Activated CD8-positive, alpha-beta T cell treated with anti-CD3 and anti-CD28 coated beads, Interleukin-2, amount 10 ng/mL, durations not matched to agents 7 days and 5 days (primary cell): ENCODE measurements around the gene PBXIP1. TPM values are rescaled to one million over a fixed set of nuclear protein-coding genes. Genes with fewer than 3 reads are reported as not detected.
"Not testable (repeated sequence)": the region's sequence is repeated elsewhere in the genome, so short reads cannot be mapped to it uniquely, and the experiment has no call there.

Source experiments
- ATAC-seq: fragments of 150-1000 bp; cut with Tn5 transposase; one replicate; pipeline ENCODE4 v1.10.0; 2021; ENCODE audit warnings: moderate library complexity
- CTCF ChIA-PET: fragments of 350-600 bp; sonication (Branson Sonifier 250); formaldehyde crosslinking; loops from one replicate; lab custom pipeline; 2021; ENCODE audit warnings: antibody characterized with exemption; lab: Charles Lee
- POLR2A ChIA-PET: fragments of 350-600 bp; sonication (Branson Sonifier 250); formaldehyde crosslinking; loops from one replicate; lab custom pipeline; 2021; ENCODE audit warnings: antibody characterized with exemption; lab: Charles Lee
- DNase-seq: peaks from one replicate; pipeline ENCODE4 v3.0.0-alpha.2; 2020
- H3K27ac Mint-ChIP-seq: one replicate; pipeline ENCODE4 v1.8.0; 2021; ENCODE audit warnings: mild to moderate bottlenecking, mixed read lengths
- H3K27me3 Mint-ChIP-seq: one replicate; pipeline ENCODE4 v1.8.0; 2021; ENCODE audit warnings: low read depth, mixed read lengths
- H3K36me3 Mint-ChIP-seq: one replicate; pipeline ENCODE4 v1.8.0; 2021; ENCODE audit warnings: low read depth, mixed read lengths
- H3K4me1 Mint-ChIP-seq: one replicate; pipeline ENCODE4 v1.8.0; 2021; ENCODE audit warnings: low read depth, mixed read lengths
- H3K4me3 Mint-ChIP-seq: one replicate; pipeline ENCODE4 v1.8.0; 2021; ENCODE audit warnings: mild to moderate bottlenecking, mixed read lengths
- H3K9me3 Mint-ChIP-seq: one replicate; pipeline ENCODE4 v1.8.0; 2022; ENCODE audit warnings: mixed read lengths; ENCODE audit not compliant: insufficient read depth
- total RNA-seq, 2 experiments: library from RNA; stranded (reverse); gene quantifications; one replicate each; pipeline ENCODE4 v1.2.3, GENCODE V29; 2021

Gene PBXIP1
- total RNA-seq, 2 experiments from 2014 or later: 44.5 to 48.2 TPM

DNA sequence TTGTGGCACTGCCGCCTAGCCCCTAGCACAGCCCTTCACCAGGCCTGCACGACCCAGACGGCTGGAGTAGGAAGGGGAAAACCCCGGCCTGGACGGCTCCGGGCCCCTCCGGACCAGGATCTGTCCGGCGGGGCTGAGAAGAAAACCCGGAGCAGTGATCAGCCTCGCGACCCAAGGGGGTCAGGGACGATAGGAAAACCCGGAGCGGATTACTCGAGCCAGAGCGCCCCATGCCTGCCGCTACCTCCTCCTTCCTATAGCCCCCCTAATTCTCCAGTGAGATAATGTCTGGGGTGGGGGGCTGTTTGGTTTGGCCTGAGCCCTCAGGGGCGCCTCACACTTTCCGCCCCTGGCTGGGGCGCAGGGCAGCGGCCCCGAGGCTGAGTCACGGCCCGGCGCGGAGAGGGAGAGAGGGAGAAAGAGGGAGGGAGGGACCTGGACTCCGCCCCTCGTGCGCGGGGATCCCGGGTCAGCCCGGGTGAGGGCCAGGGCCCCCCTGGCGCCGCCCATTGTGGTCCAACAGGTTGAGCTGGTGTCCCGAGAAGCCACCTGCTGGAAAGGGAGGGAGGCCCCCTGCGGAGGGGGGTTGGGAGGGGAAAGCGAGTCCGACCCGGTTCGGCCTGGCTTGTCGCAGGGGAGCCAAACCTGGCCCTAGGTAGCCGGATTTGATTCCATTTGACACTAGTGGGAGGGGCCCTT, 45.0 kb upstream of the PBXIP1 start:
- peak; percentile 64 for ATAC-seq
- ChIA-PET CTCF (interaction anchor here (0.9 to 7.9 kb wide), 15 partner anchors 12 to 1342 kb away, joined by 3 to 139 read pairs (median 13); partner anchors contain the start of genes ADAM15, FLAD1, PBXIP1 and PYGO2), POLR2A (interaction anchor here (0.7 to 2.1 kb wide), 4 partner anchors 10 to 64 kb away, joined by 4 to 11 read pairs (median 4); partner anchors contain the start of genes PBXIP1 and PMVK)
- H3K27me3 Mint-ChIP-seq: no peaks in the 10 kb centered on the region
- peak overlapping the region; percentile 79 for H3K27ac Mint-ChIP-seq
- H3K36me3 Mint-ChIP-seq: peaks cover 4% of the 10 kb centered on the region
- H3K4me3 Mint-ChIP-seq: peak overlapping the region; percentile 86
- no peaks in the 10 kb centered on the region for H3K9me3 Mint-ChIP-seq
- H3K4me1 Mint-ChIP-seq: peaks cover 53% of the 10 kb centered on the region
- peak; percentile 84 for DNase-seq

DNA sequence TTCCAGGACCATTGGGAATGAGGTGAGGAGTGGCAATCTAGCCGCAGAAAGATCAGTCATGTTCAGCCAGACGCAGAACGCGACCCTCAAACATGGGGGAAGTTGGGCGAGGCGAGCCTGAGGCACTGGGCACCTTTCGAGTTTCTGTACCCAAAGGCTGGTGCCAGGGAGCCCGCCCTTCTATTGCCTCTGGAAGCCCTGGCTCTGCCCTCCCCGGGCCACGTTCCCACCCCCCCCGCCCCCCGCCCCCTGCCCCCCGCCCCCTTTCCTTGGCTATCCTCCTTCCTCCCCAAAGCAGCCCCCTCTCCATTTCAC, 44.5 kb upstream of the PBXIP1 start:
- no peak for ATAC-seq
- ChIA-PET CTCF (interaction anchor here (0.9 to 7.9 kb wide), 16 partner anchors 12 to 332 kb away, joined by 3 to 139 read pairs (median 14); partner anchors contain the start of genes ADAM15, CKS1B, FLAD1 and PBXIP1), POLR2A (interaction anchor here (0.7 to 2.1 kb wide), 4 partner anchors 23 to 64 kb away, joined by 3 to 11 read pairs (median 6); partner anchors contain the start of genes PBXIP1, PMVK and PYGO2)
- peak overlapping the region; percentile 86 for H3K4me3 Mint-ChIP-seq
- peaks cover 4% of the 10 kb centered on the region for H3K36me3 Mint-ChIP-seq
- H3K4me1 Mint-ChIP-seq: peaks cover 50% of the 10 kb centered on the region
- H3K9me3 Mint-ChIP-seq: no peaks in the 10 kb centered on the region
- peak overlapping the region; percentile 85 for H3K27ac Mint-ChIP-seq
- DNase-seq: no peak
- no peaks in the 10 kb centered on the region for H3K27me3 Mint-ChIP-seq

DNA sequence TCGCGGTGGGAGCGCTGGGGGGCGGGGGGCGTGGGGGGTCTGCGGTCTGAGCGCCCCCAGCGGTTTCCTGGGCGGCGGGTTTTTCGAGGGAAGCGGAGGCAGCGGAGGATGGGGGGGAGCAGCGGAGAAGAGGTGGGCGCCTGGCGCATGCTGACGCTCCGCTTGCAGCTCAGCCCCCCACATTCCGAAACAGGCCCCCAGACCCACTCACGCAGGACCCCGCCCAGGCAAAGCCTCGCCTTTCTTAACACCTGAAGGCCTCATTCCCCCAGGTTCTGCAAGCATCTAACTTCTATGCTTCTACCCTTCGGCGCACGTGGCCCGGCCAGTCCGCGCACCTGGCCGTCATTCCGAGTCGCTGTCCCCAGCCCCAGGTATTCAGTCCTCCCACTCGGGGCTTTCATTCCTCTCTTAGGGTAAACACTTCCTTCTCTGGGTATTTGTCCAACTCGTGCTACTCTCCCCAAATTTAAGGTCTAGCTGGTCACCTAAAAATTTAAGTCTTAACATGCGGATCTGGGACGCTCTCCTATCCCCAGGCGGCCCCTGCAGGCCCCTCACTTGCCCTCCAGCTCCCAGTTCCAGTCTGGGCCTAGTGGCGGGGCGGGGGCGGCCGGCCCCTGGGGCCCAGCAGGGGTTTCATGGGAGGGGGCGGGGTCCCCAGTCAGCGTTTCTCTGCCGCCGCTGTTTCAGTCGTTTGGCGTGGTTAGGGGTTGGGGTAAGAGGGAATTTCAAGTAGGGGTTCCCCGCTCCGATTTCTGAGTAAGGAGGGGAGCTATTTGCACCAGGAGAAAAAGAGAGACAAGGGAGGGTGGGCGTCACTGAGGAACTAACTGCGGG, 43.9 kb upstream of the PBXIP1 start:
- Mint-ChIP-seq H3K36me3 (peaks cover 4% of the 10 kb centered on the region), H3K4me3 (peak overlapping the region; percentile 86), H3K27me3 (no peaks in the 10 kb centered on the region), H3K4me1 (peaks cover 49% of the 10 kb centered on the region), H3K9me3 (no peaks in the 10 kb centered on the region), H3K27ac (peak overlapping the region; percentile 85)
- CTCF ChIA-PET: interaction anchor here (0.9 to 7.9 kb wide), 23 partner anchors 8 to 519 kb away, joined by 3 to 139 read pairs (median 8); partner anchors contain the start of genes ADAM15, CKS1B, FLAD1 and PBXIP1
- DNase-seq (peak; percentile 61), ATAC-seq (no peak)
- POLR2A ChIA-PET: interaction anchor here (0.7 to 2.1 kb wide), 8 partner anchors 16 to 63 kb away, joined by 3 to 11 read pairs (median 4); partner anchors contain the start of genes ADAM15, FLAD1, PBXIP1 and PMVK

DNA sequence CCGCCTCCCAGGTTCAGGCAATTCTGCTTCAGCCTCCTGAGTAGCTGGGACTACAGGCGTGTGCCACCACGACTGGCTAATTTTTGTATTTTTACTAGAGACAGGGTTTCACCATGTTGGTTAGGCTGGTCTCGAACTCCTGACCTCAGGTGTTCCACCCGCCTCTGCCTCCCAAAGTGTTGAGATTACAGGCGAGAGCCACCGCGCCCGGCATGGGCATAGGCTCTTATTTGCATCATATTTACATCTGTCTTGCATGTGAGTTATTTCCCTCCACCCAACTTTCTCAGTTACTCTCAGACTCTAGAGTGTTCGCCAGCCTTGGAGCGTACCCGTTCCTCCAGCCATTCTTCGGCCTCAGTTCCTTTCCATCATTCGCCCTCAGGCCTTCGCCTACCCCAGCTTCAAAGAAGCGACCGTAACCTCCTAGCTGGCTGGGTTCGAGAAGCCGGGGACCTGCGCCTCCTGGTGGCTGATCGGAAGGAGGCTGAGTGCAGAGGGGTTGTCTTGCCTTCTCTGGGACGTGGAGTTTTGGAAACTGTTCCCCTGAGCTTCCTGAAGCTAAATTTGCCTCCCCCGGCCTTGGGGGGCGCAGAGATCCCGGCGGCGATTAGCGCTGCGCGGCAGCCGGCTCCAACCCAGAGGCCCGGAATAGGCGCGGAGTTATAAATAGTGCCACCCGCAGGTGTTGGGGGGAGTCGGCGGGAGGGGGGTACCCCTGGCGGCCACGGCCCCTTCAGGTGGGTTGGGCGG, 43.1 kb upstream of the PBXIP1 start:
- Mint-ChIP-seq H3K4me1 (peaks cover 42% of the 10 kb centered on the region), H3K36me3 (peaks cover 2% of the 10 kb centered on the region), H3K27ac (peak overlapping the region; percentile 77), H3K27me3 (no peaks in the 10 kb centered on the region), H3K9me3 (no peaks in the 10 kb centered on the region), H3K4me3 (peak overlapping the region; percentile 62)
- ChIA-PET POLR2A (interaction anchor here (0.5 to 2.1 kb wide), 9 partner anchors 16 to 405 kb away, joined by 3 to 11 read pairs (median 3); partner anchors contain the start of genes ADAM15, FLAD1, PBXIP1 and PYGO2), CTCF (interaction anchor here (0.7 to 7.9 kb wide), 25 partner anchors 9 to 518 kb away, joined by 3 to 139 read pairs (median 5); partner anchors contain the start of genes ADAM15, CKS1B, FLAD1 and PBXIP1)
- ATAC-seq (peak; percentile 15), DNase-seq (peak; percentile 81)

DNA sequence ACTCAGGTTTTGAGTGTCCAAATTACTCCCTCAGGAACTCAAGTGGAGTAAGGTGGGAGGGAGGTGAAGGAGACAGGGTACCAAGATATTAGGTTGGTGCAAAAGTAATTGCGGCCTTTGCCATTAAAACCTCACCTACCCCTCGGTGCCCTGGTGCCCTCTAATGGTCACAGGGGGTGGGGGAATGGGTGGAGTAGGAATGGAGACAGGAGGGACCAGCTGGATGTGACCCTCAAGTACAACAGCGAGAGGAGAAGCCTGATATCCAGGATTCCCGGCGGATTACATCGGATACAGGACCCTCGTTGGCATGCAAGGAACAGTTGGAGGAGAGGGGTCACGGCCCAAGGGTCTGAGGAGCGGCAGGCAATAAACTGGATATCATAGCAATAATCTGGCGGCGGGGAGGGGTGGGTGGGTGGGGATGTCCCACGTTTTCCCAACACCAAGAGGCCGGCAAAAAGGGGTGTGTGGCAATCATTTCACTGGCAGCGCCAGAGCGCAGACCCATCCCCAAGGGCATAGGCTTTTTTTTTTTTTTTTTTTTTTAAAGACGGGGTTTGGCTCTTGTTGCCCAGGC, 42.4 kb upstream of the PBXIP1 start:
- Mint-ChIP-seq H3K27ac (peak overlapping the region; percentile 57), H3K4me3 (peak overlapping the region; percentile 48), H3K4me1 (peaks cover 38% of the 10 kb centered on the region), H3K36me3 (peaks cover 2% of the 10 kb centered on the region), H3K27me3 (no peaks in the 10 kb centered on the region), H3K9me3 (no peaks in the 10 kb centered on the region)
- DNase-seq: no peak
- ChIA-PET POLR2A (interaction anchor here (1.1 to 2.1 kb wide), 4 partner anchors 23 to 43 kb away, joined by 3 to 11 read pairs (median 4); partner anchors contain the start of gene PBXIP1), CTCF (interaction anchor here (0.7 to 7.9 kb wide), 21 partner anchors 14 to 518 kb away, joined by 3 to 139 read pairs (median 8); partner anchors contain the start of genes ADAM15, CKS1B, FLAD1 and PBXIP1)
- ATAC-seq: no peak

DNA sequence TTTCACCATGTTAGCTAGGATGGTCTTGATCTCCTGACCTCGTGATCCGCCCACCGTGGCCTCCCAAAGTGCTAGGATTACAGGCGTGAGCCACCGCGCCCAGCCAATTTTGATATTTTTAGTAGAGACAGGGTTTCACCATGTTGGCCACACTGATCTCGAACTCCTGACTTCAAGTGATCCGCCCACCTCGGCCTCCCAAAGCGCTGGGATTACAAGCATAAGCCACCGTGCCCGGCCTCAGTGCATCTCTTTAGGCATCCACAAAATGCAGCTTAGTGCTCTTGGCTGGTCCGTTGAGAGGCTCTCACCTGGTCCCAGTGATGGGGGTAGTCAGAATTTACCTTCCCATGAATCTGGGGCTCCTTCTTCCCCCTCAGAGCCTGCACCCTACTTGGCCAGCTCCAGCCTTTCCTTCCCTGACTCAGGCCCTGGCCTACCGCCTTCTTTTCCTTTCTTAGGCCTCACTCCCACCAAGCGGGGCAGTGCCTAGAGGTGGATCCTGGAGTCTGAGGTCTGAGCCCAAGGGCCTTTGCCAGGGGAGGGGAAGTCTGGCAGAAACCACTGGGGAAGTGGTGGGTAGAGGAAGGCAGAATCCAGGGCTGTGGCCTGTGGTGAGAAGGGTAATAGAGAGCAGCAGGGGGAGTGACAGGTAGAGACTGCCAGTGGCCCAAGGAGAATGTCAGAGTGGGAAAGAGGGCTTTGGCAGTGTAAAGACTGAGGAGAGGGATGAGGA, 41.2 kb upstream of the PBXIP1 start:
- Mint-ChIP-seq H3K4me1 (peaks cover 38% of the 10 kb centered on the region), H3K27ac (no peak overlapping the region), H3K9me3 (no peaks in the 10 kb centered on the region), H3K36me3 (peaks cover 2% of the 10 kb centered on the region), H3K27me3 (no peaks in the 10 kb centered on the region), H3K4me3 (peak overlapping the region; percentile 3)
- CTCF ChIA-PET: interaction anchor here (1.0 to 7.9 kb wide), 9 partner anchors 13 to 437 kb away, joined by 3 to 139 read pairs (median 8); partner anchors contain the start of genes CKS1B, FLAD1 and PYGO2
- POLR2A ChIA-PET: interaction anchor here (0.6 to 4.2 kb wide), 3 partner anchors 13 to 1362 kb away, joined by 4 to 28 read pairs (median 4); partner anchors contain the start of genes CKS1B and FLAD1
- ATAC-seq: no peak
- no peak for DNase-seq

DNA sequence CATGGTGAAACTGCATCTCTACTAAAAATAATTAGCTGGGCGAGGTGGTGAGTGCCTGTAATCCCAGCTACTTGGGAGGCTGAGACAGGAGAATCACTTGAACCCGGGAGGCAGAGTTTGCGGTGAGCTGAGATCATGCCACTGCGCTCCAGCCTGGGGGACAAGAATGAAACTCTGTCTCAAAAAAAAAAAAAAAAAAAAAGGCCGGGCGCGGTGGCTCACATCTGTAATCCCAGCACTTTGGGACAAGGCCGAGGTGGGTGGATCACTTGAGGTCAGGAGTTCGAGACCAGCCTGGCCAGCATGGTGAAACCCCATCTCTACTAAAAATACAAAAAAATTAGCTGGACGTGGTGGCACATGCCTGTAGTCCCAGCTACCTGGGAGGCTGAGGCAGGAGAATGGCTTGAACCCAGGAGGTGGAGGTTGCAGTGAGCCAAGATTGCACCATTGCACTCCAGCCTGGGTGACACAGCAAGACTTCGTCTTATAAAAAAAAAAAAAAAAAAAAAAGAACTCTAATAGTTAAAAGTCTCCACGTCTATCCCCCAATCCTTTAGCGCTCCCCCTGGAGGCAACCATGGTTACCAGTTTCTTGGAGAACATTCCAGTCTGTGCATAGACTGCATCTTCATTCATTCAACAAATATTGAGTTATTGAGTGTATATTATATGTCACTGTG, 39.5 kb upstream of the PBXIP1 start:
- peaks cover 36% of the 10 kb centered on the region for H3K4me1 Mint-ChIP-seq
- H3K4me3 Mint-ChIP-seq, ATAC-seq, H3K9me3 Mint-ChIP-seq, H3K27ac Mint-ChIP-seq, H3K36me3 Mint-ChIP-seq, H3K27me3 Mint-ChIP-seq, DNase-seq: not testable (repeated sequence)
- POLR2A ChIA-PET: interaction anchor here (1.6 to 4.2 kb wide), 2 partner anchors 12 to 21 kb away, joined by 8 to 28 read pairs; partner anchors contain the start of genes CKS1B and FLAD1
- CTCF ChIA-PET: interaction anchor here (0.9 to 7.9 kb wide), 8 partner anchors 11 to 435 kb away, joined by 3 to 139 read pairs (median 8); partner anchors contain the start of genes FLAD1, KRTCAP2 and PYGO2

DNA sequence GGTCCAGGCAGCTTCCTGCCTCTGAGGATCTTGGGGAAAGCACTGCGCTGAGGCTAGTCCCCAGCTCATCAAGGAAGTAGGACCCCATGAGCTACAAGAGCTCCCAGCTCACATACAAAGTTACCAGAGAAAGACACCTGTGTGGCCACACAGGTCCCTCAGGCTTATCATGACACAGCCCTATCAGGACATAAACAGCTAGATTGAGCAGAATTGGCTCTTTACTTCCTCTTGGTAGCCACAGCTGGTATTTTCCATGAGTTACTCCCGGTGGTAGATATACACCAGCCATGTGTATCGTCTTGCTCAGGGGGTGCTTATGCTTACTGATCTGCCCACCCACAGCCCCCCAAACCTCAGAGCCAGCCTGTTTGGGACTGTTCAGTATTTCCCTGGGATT, 38.7 kb upstream of the PBXIP1 start:
- H3K4me1 Mint-ChIP-seq: peaks cover 28% of the 10 kb centered on the region
- ChIA-PET POLR2A (interaction anchor here (1.6 to 4.2 kb wide), 2 partner anchors 11 to 20 kb away, joined by 8 to 28 read pairs; partner anchors contain the start of genes CKS1B and FLAD1), CTCF (interaction anchor here (0.8 to 5.4 kb wide), 11 partner anchors 11 to 435 kb away, joined by 3 to 35 read pairs (median 4); partner anchors contain the start of genes ADAM15, FLAD1, KRTCAP2 and PMVK)
- H3K4me3 Mint-ChIP-seq: no peak overlapping the region
- H3K27ac Mint-ChIP-seq: no peak overlapping the region
- H3K36me3 Mint-ChIP-seq: peaks cover 13% of the 10 kb centered on the region
- no peaks in the 10 kb centered on the region for H3K9me3 Mint-ChIP-seq
- no peaks in the 10 kb centered on the region for H3K27me3 Mint-ChIP-seq
- DNase-seq: no peak
- no peak for ATAC-seq

DNA sequence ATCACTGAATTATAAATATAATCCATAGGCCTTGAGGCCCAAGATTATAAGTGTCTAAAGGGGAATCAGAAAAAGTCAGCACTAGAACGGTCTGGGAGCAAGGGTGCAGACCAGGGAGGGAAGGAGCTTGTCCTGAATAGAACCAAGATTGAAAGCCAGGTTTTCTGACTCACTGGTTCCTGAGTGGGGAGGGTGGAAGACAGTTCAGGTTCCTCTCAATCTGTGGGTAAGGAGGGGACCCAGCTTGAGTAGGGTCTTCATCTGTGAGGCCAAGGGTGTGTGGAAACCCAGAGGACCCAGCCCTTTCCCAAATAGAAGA, 38.3 kb upstream of the PBXIP1 start:
- Mint-ChIP-seq H3K27me3 (no peaks in the 10 kb centered on the region), H3K36me3 (peaks cover 15% of the 10 kb centered on the region), H3K4me1 (peaks cover 27% of the 10 kb centered on the region), H3K9me3 (no peaks in the 10 kb centered on the region), H3K27ac (no peak overlapping the region), H3K4me3 (no peak overlapping the region)
- CTCF ChIA-PET: interaction anchor here (0.8 to 5.4 kb wide), 11 partner anchors 11 to 434 kb away, joined by 3 to 35 read pairs (median 4); partner anchors contain the start of genes ADAM15, FLAD1, KRTCAP2 and PBXIP1
- ATAC-seq: no peak
- no peak for DNase-seq
- POLR2A ChIA-PET: interaction anchor here (1.2 to 4.2 kb wide), 3 partner anchors 10 to 49 kb away, joined by 3 to 28 read pairs (median 8); partner anchors contain the start of genes CKS1B and FLAD1
